UCSD-AML1 (cell line): Measurements from ENCODE around the gene IRF2BP1.
"Not testable (repeated sequence)": the region's sequence is repeated elsewhere in the genome, so short reads cannot be mapped to it uniquely, and the experiment has no call there.

Source experiments
- DNase-seq: peaks from one replicate; lab custom pipeline; 2025; ENCODE audit not compliant: unreplicated experiment; lab: John Stamatoyannopoulos, UW

IRF2BP1 gene

GRCh38 chr19:45882652-45883585 is 3.0 kb downstream of the IRF2BP1 start:
- DNase-seq, result peak; percentile 86

- DNase-seq, result no peak
Measured at GRCh38 chr19:45881909-45882528, 3.9 kb downstream of the IRF2BP1 start.

- DNase-seq, result no peak
Measured at GRCh38 chr19:45881082-45881908, 4.6 kb downstream of the IRF2BP1 start.

- DNase-seq, result no peak
Measured at GRCh38 chr19:45879971-45880370, 6.0 kb downstream of the IRF2BP1 start.

- peak; percentile 21 for DNase-seq
Measured at GRCh38 chr19:45879055-45879454, 6.9 kb downstream of the IRF2BP1 start.

- DNase-seq, result no peak
Measured at GRCh38 chr19:45878043-45878794, 7.7 kb downstream of the IRF2BP1 start.

GRCh38 chr19:45876411-45877197 is 9.3 kb downstream of the IRF2BP1 start:
- DNase-seq, result peak; percentile 83

- no peak for DNase-seq
Measured at GRCh38 chr19:45876161-45876410, 9.9 kb downstream of the IRF2BP1 start.

GRCh38 chr19:45874620-45874966 is 11.3 kb downstream of the IRF2BP1 start:
- no peak for DNase-seq

GRCh38 chr19:45873219-45873772 is 12.6 kb downstream of the IRF2BP1 start:
- no peak for DNase-seq

- no peak for DNase-seq
Measured at GRCh38 chr19:45872095-45872919, 13.6 kb downstream of the IRF2BP1 start.

- DNase-seq, result no peak
Measured at GRCh38 chr19:45870798-45871197, 15.1 kb downstream of the IRF2BP1 start.

- not testable (repeated sequence) for DNase-seq
Measured at GRCh38 chr19:45867241-45867640, 18.7 kb downstream of the IRF2BP1 start.

- no peak for DNase-seq
Measured at GRCh38 chr19:45866400-45867176, 19.4 kb downstream of the IRF2BP1 start.

GRCh38 chr19:45865269-45865948 is 20.5 kb downstream of the IRF2BP1 start:
- no peak for DNase-seq

- no peak for DNase-seq
Measured at GRCh38 chr19:45864629-45865082, 21.3 kb downstream of the IRF2BP1 start.

GRCh38 chr19:45863840-45864628 is 21.9 kb downstream of the IRF2BP1 start, which contains the start of gene FOXA3:
TSS of gene FOXA3 (plus strand) at chr19:45864326. CDS start at chr19:45864457, 131 bp downstream.
- DNase-seq, result peak; percentile 68
